K562 (cell line): Measurements from ENCODE around the gene DYNLT4. TPM values are rescaled to one million over a fixed set of nuclear protein-coding genes. Genes with fewer than 3 reads are reported as not detected.
A peak's percentile ranks its signal among the peaks of the same experiment; 100 is the strongest.

Experiments used
- CHCHD3 ChIP-seq: fragments of 250-450 bp; sonication (Bioruptor Pico); IDR thresholded peaks from 2 replicates; pipeline ENCODE4 v2.1.2; 2022; ENCODE audit warnings: mild to moderate bottlenecking
- CTCF ChIP-seq, 3 experiments: IDR thresholded peaks in 2 of 3; conservative IDR thresholded peaks in 1 of 3; 2 replicates each; pipeline ENCODE4 v1.5.1; 2011 to 2012; ENCODE audit warnings: low read length in 3 of 3, mild to moderate bottlenecking in 3 of 3, control low read depth in 2 of 3, improper control_type of control experiment in 1 of 3, inconsistent platforms in 1 of 3, low read depth in 1 of 3, mixed read lengths in 1 of 3, moderate library complexity in 1 of 3; ENCODE audit not compliant: insufficient read depth in 2 of 3
- DPF2 ChIP-seq: fragments of 450-650 bp; IDR thresholded peaks from 2 replicates; pipeline ENCODE4 v1.6.1; 2016
- ESRRB ChIP-seq: fragments of 250-450 bp; sonication (Bioruptor Pico); IDR thresholded peaks from 2 replicates; pipeline ENCODE4 v1.5.0; 2020; ENCODE audit warnings: mild to moderate bottlenecking, moderate library complexity, borderline replicate concordance
- HDAC8 ChIP-seq: fragments of 450-650 bp; IDR thresholded peaks from 2 replicates; pipeline ENCODE4 v1.6.1; 2016; ENCODE audit warnings: mild to moderate bottlenecking, missing genetic modification characterization, moderate library complexity, missing compliant biosample characterization
- MTA1 ChIP-seq: fragments of 450-650 bp; IDR thresholded peaks from 2 replicates; pipeline ENCODE4 v1.6.1; 2017; ENCODE audit warnings: borderline replicate concordance
- MTA3 ChIP-seq: fragments of 450-650 bp; formaldehyde crosslinking; IDR thresholded peaks from 2 replicates; pipeline ENCODE4 v1.6.1; 2017; ENCODE audit warnings: mild to moderate bottlenecking, borderline replicate concordance
- NR2F6 ChIP-seq: fragments of 450-650 bp; formaldehyde crosslinking; IDR thresholded peaks from 2 replicates; pipeline ENCODE4 v1.4.0; 2020; ENCODE audit warnings: mild to moderate bottlenecking
- PHF21A ChIP-seq: fragments of 450-650 bp; IDR thresholded peaks from 2 replicates; pipeline ENCODE4 v1.6.1; 2017; ENCODE audit warnings: low read depth, borderline replicate concordance
- PHF8 ChIP-seq: fragments of 200-600 bp; sonication (generic); IDR thresholded peaks from 2 replicates; pipeline ENCODE4 v1.6.1; 2012; ENCODE audit warnings: mixed run types, mild to moderate bottlenecking, inconsistent platforms, low read length, moderate library complexity, borderline replicate concordance
- PTBP1 ChIP-seq: fragments of 200-400 bp; formaldehyde crosslinking; IDR thresholded peaks from 2 replicates; pipeline ENCODE4 v1.6.1; 2017; ENCODE audit warnings: low read depth, low read length
- RBBP5 ChIP-seq: fragments of 200-600 bp; sonication (generic); IDR thresholded peaks from 2 replicates; pipeline ENCODE4 v1.6.1; 2012; ENCODE audit warnings: borderline replicate concordance, mild to moderate bottlenecking, low read length, control low read depth, inconsistent platforms; ENCODE audit not compliant: insufficient read depth, poor library complexity, severe bottlenecking
- SMAD4 ChIP-seq: fragments of 250-450 bp; sonication (Bioruptor Pico); conservative IDR thresholded peaks from 2 replicates; pipeline ENCODE4 v1.8.0; 2021; ENCODE audit warnings: inconsistent platforms, mild to moderate bottlenecking, moderate library complexity
- SP1 ChIP-seq: sonication (generic); formaldehyde crosslinking; IDR thresholded peaks from 2 replicates; pipeline ENCODE4 v1.8.1; 2022; ENCODE audit warnings: mild to moderate bottlenecking, missing genetic modification reagents
- TBL1XR1 ChIP-seq, 2 experiments: IDR thresholded peaks; 2 replicates each; pipeline ENCODE4 v1.6.1; 2012; ENCODE audit warnings: improper control_type of control experiment in 2 of 2, low read length in 2 of 2, mild to moderate bottlenecking in 1 of 2
- TGIF2 ChIP-seq: sonication (generic); formaldehyde crosslinking; IDR thresholded peaks from 2 replicates; pipeline ENCODE4 v1.8.1; 2022; ENCODE audit warnings: mild to moderate bottlenecking, missing genetic modification reagents, moderate library complexity
- TRIM24 ChIP-seq, 2 experiments: fragments of 450-650 bp; IDR thresholded peaks; 2 replicates each; pipeline ENCODE4 v1.6.1; 2016
- ZBTB43 ChIP-seq: sonication (generic); formaldehyde crosslinking; IDR thresholded peaks from 2 replicates; pipeline ENCODE4 v1.8.0; 2023; ENCODE audit warnings: mild to moderate bottlenecking, missing genetic modification reagents
- ZBTB7A ChIP-seq: IDR thresholded peaks from 2 replicates; pipeline ENCODE4 v1.6.1; 2011; ENCODE audit warnings: low read depth, mild to moderate bottlenecking, low read length, moderate library complexity, borderline replicate concordance; ENCODE audit not compliant: control insufficient read depth
- ZKSCAN1 ChIP-seq: fragments of 150-350 bp; IDR thresholded peaks from 2 replicates; pipeline ENCODE4 v1.6.1; 2016; ENCODE audit warnings: low read depth, low read length
- ZNF445 ChIP-seq: fragments of 250-450 bp; sonication (Bioruptor Pico); IDR thresholded peaks from 2 replicates; pipeline ENCODE4 v1.4.0; 2020; ENCODE audit warnings: low read depth, mild to moderate bottlenecking, moderate library complexity
- polyA plus RNA-seq, 8 experiments: library from polyadenylated mRNA; depleted of rRNA in 4 of 8; stranded (reverse) in 5 of 8; unstranded in 3 of 8; fragments of >200 nt; fragmentation: Nextera tagmentation in 2 of 8; fragmentation: Illumina TruSeq in 1 of 8; extraction: Ambion mirVana in 2 of 8; extraction: Trizol in 1 of 8; gene quantifications; 2 replicates each; pipeline versions ENCODE4 v1.2.1 to v1.2.3, GENCODE V29; 2011 to 2014; ENCODE audit warnings: inconsistent platforms in 1 of 8, missing spikeins in 1 of 8
- total RNA-seq, 7 experiments: library from RNA; depleted of rRNA in 6 of 7; stranded (reverse); fragments of >200 nt in 6 of 7; fragmentation: Illumina TruSeq in 2 of 7; extraction: Trizol in 2 of 7; gene quantifications; 2 replicates each; pipeline versions ENCODE4 v1.2.1 to v1.2.3, GENCODE V29; 2011 to 2021; ENCODE audit warnings: low replicate concordance in 1 of 7
- TF ChIP-seq, protein P1 (sequence below): sonication (generic); formaldehyde crosslinking; IDR thresholded peaks from 2 replicates; pipeline ENCODE4 v1.8.0; 2022; ENCODE audit warnings: missing genetic modification reagents, mild to moderate bottlenecking, borderline replicate concordance

Gene DYNLT4
- total and polyA plus RNA-seq, 9 of the 15 experiments (the other 6 are each of a cell fraction or from before 2014, with no cell fraction given), result 0.29 to 0.73 TPM; not detected in 7

DNA sequence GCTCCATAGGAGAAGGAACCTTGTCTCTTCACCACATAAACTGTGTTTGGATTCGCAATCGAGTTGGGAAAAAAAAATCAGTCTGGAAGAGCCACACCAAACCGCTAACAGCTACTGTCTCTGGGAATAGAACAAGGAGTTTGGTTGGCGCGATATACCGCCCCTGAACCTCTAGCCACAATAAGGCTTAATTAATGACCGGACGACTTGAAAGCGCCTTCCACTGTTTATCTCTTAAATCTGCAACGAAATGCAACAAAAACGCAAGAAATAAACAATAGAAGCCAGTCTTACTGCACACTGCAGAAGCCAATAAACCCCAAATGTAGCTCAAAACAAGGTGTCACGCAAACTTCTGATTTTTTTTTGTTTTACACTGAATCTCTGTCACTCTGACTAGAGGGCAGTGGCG, 12.1 kb upstream of the DYNLT4 start (continued):
- TF ChIP-seq HDAC8 (tag) (peak; percentile 54; the same call in 1 of the 2 replicates), TGIF2 (CRISPR knock-in tag) (peak; percentile 8; the same call in 1 of the 2 replicates), TBL1XR1 (IDR thresholded peaks at IDR 0.05; ENCODE audit: low read length in 2 of 2) (peak in 1 of 2 experiments; percentile 58; a peak in 2 of 4 replicates), TRIM24 (IDR thresholded peaks at IDR 0.05) (no peak), ZBTB43 (CRISPR knock-in tag) (no peak), ZBTB7A (0 out of 2 replicates have a peak, but pooled peaks have one; percentile 44), DPF2 (peak; percentile 48; the same call in 1 of the 2 replicates), PHF21A (peak; percentile 60; the same call in 1 of the 2 replicates), SMAD4 (peak; percentile 49), CHCHD3 (CRISPR knock-in tag) (no peak), PTBP1 (no peak), PHF8 (peak; percentile 26; the same call in 1 of the 2 replicates), NR2F6 (CRISPR knock-in tag) (no peak), MTA1 (no peak), SP1 (CRISPR knock-in tag) (peak; percentile 89; the same call in 1 of the 2 replicates), ZKSCAN1 (no peak), RBBP5 (peak; percentile 45), ESRRB (no peak), MTA3 (no peak), ZNF445 (CRISPR knock-in tag) (no peak), CTCF (IDR thresholded peaks at IDR 0.05 in 2 of 3, conservative IDR thresholded peaks at IDR 0.05 in 1 of 3; ENCODE audit: insufficient read depth in 2 of 3, low read depth in 1 of 3, low read length in 3 of 3) (peak in 1 of 3 experiments; percentile 16; a peak in 1 of 6 replicates)
- TF ChIP-seq, protein P1, sequence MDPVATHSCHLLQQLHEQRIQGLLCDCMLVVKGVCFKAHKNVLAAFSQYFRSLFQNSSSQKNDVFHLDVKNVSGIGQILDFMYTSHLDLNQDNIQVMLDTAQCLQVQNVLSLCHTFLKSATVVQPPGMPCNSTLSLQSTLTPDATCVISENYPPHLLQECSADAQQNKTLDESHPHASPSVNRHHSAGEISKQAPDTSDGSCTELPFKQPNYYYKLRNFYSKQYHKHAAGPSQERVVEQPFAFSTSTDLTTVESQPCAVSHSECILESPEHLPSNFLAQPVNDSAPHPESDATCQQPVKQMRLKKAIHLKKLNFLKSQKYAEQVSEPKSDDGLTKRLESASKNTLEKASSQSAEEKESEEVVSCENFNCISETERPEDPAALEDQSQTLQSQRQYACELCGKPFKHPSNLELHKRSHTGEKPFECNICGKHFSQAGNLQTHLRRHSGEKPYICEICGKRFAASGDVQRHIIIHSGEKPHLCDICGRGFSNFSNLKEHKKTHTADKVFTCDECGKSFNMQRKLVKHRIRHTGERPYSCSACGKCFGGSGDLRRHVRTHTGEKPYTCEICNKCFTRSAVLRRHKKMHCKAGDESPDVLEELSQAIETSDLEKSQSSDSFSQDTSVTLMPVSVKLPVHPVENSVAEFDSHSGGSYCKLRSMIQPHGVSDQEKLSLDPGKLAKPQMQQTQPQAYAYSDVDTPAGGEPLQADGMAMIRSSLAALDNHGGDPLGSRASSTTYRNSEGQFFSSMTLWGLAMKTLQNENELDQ, result 0 out of 2 replicates have a peak, but pooled peaks have one; percentile 14
